ENCODE data around the gene KTN1.

- TF ChIP-seq EZH2 (IDR thresholded peaks at IDR 0.05) (no peak), POLR2AphosphoS5 (IDR thresholded peaks at IDR 0.05; ENCODE audit: borderline replicate concordance, low read depth, low read length) (no peak)
Measured at GRCh38 chr14:55614304-55614703, 34.3 kb downstream of the KTN1 start.
